HG03175 (cell line): ENCODE results near the gene IGSF10.
A peak's percentile ranks its signal among the peaks of the same experiment; 100 is the strongest.
"Not testable (repeated sequence)": the region's sequence is repeated elsewhere in the genome, so short reads cannot be mapped to it uniquely, and the experiment has no call there.

Experiments used
- ATAC-seq: cut with Tn5 transposase; IDR thresholded peaks from one replicate; pipeline ENCODE4 v1.9.1; 2021; ENCODE audit warnings: mild to moderate bottlenecking, moderate library complexity; ENCODE audit not compliant: unreplicated experiment

The IGSF10 gene

GRCh38 chr3:151460774-151461450 is at the start of gene IGSF10:
Gene IGSF10 (minus strand): TSS chr3:151461061. CDS start chr3:151458709, 2,352 bp downstream.
- no peak for ATAC-seq

GRCh38 chr3:151509468-151510135 is 48.7 kb upstream of the IGSF10 start:
- ATAC-seq, result not testable (repeated sequence)

- ATAC-seq, result no peak
These were observed 43.7 kb upstream of the IGSF10 start for GRCh38 chr3:151504606-151505005.

GRCh38 chr3:151503074-151503473 is 42.2 kb upstream of the IGSF10 start:
- ATAC-seq, result no peak

- ATAC-seq, result no peak
These were observed 41.2 kb upstream of the IGSF10 start for GRCh38 chr3:151501923-151502632.

GRCh38 chr3:151501171-151501922 is 40.5 kb upstream of the IGSF10 start:
- no peak for ATAC-seq

GRCh38 chr3:151499168-151499567 is 38.3 kb upstream of the IGSF10 start:
- ATAC-seq, result no peak

- ATAC-seq, result no peak
These were observed 30.7 kb upstream of the IGSF10 start for GRCh38 chr3:151491525-151491924.

GRCh38 chr3:151487833-151488232 is 27.0 kb upstream of the IGSF10 start:
- ATAC-seq, result not testable (repeated sequence)

GRCh38 chr3:151483961-151484520 is 23.2 kb upstream of the IGSF10 start:
- no peak for ATAC-seq

GRCh38 chr3:151483488-151483887 is 22.6 kb upstream of the IGSF10 start:
- ATAC-seq, result no peak

- no peak for ATAC-seq
These were observed 19.6 kb upstream of the IGSF10 start for GRCh38 chr3:151480492-151480891.

- no peak for ATAC-seq
These were observed 18.6 kb upstream of the IGSF10 start for GRCh38 chr3:151479452-151479851.

- no peak for ATAC-seq
These were observed 17.5 kb upstream of the IGSF10 start for GRCh38 chr3:151478335-151478697.

GRCh38 chr3:151477591-151478334 is 16.9 kb upstream of the IGSF10 start:
- no peak for ATAC-seq

- no peak for ATAC-seq
These were observed 15.6 kb upstream of the IGSF10 start for GRCh38 chr3:151476344-151477018.

- peak; percentile 82 for ATAC-seq
These were observed 7.5 kb upstream of the IGSF10 start for GRCh38 chr3:151468284-151468917.

- no peak for ATAC-seq
These were observed 6.2 kb upstream of the IGSF10 start for GRCh38 chr3:151467069-151467468.

GRCh38 chr3:151462991-151463390 is 2.1 kb upstream of the IGSF10 start:
- no peak for ATAC-seq
